Activated T-helper 1 cell treated with anti-CD3 and anti-CD28 coated beads, Interleukin-12 subunit alpha, Interleukin-12 subunit beta, Interleukin-2, Interleukin-4 antibody, amounts not matched to agents 30 ng/mL and 10 ng/mL and 1 ng/mL, durations not matched to agents 14 hours and 24 hours and 36 hours (primary cell): Measurements from ENCODE around the gene KNTC1. TPM values are rescaled to one million over a fixed set of nuclear protein-coding genes. Genes with fewer than 3 reads are reported as not detected.
"Not testable (repeated sequence)": the region's sequence is repeated elsewhere in the genome, so short reads cannot be mapped to it uniquely, and the experiment has no call there.

Source experiments
- DNase-seq: peaks from one replicate; pipeline ENCODE4 v3.0.0; 2021; ENCODE audit warnings: low spot score
- H3K27ac Mint-ChIP-seq: one replicate; pipeline ENCODE4 v1.8.0; 2021; ENCODE audit warnings: mild to moderate bottlenecking, mixed read lengths
- H3K27me3 Mint-ChIP-seq: one replicate; pipeline ENCODE4 v1.8.0; 2022; ENCODE audit warnings: mild to moderate bottlenecking, moderate library complexity, mixed read lengths; ENCODE audit not compliant: insufficient read depth
- H3K36me3 Mint-ChIP-seq: one replicate; pipeline ENCODE4 v1.8.0; 2021; ENCODE audit warnings: low read depth, mixed read lengths
- H3K4me1 Mint-ChIP-seq: one replicate; pipeline ENCODE4 v1.8.0; 2021; ENCODE audit warnings: low read depth, mixed read lengths
- H3K4me3 Mint-ChIP-seq: one replicate; pipeline ENCODE4 v1.8.0; 2021; ENCODE audit warnings: mild to moderate bottlenecking, moderate library complexity, mixed read lengths
- H3K9me3 Mint-ChIP-seq: one replicate; pipeline ENCODE4 v1.8.0; 2021; ENCODE audit warnings: mixed read lengths
- intact Hi-C: fragments of 100-400 bp; cut with micrococcal nuclease; formaldehyde crosslinking; loops from one replicate; pipeline ENCODE4 v1.15.1; 2024
- total RNA-seq: library from RNA; stranded (reverse); gene quantifications from 2 replicates; pipeline ENCODE4 v1.2.3, GENCODE V29; 2022

Gene KNTC1
- total RNA-seq, 1 donor from 2014 or later = 126 TPM

DNA sequence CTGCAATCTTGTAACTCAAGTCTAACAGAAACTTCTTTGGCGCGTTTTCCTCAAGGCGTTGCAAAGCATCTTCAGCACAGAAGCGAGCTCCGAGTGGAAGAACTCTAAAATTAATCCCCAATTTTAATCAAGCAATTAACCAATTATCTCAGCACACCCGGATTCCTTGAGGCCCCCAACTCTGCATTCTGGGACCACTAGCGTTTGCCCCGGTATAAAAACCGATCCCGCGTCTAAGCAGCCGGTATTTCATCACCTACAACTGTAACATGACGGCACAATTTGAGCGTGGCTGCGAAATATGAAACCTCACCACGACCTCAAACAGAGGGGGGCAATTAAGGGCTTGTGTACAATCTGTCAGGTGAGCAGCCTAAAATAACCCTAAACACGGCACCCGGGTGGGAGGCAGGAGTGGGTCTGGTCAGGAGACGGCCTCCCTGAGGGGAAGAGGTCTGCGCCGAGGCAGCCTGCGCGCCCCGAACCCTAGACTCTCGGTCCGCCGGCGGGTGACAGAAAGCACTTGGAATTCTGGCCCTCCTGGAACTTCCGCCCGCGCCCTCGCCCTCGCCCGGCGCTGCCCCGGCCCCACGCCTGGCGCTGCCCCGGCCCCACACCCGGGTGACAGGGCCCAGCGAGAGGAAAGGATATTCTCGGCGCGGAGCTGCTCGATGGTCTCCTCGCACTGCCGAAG, 26.9 kb upstream of the KNTC1 start:
- H3K36me3 Mint-ChIP-seq = peaks cover 38% of the 10 kb centered on the region
- H3K4me3 Mint-ChIP-seq = peak overlapping the region; percentile 92
- H3K27ac Mint-ChIP-seq = peak overlapping the region; percentile 92
- no peaks in the 10 kb centered on the region for H3K9me3 Mint-ChIP-seq
- DNase-seq = peak; percentile 33
- no peaks in the 10 kb centered on the region for H3K27me3 Mint-ChIP-seq
- peaks cover 34% of the 10 kb centered on the region for H3K4me1 Mint-ChIP-seq
- intact Hi-C loops = loop anchor here (1.0 to 2.0 kb wide), 6 partner anchors 15 to 733 kb away; partner anchors contain the start of genes CFAP251, MPHOSPH9, MTRFR and VPS33A

DNA sequence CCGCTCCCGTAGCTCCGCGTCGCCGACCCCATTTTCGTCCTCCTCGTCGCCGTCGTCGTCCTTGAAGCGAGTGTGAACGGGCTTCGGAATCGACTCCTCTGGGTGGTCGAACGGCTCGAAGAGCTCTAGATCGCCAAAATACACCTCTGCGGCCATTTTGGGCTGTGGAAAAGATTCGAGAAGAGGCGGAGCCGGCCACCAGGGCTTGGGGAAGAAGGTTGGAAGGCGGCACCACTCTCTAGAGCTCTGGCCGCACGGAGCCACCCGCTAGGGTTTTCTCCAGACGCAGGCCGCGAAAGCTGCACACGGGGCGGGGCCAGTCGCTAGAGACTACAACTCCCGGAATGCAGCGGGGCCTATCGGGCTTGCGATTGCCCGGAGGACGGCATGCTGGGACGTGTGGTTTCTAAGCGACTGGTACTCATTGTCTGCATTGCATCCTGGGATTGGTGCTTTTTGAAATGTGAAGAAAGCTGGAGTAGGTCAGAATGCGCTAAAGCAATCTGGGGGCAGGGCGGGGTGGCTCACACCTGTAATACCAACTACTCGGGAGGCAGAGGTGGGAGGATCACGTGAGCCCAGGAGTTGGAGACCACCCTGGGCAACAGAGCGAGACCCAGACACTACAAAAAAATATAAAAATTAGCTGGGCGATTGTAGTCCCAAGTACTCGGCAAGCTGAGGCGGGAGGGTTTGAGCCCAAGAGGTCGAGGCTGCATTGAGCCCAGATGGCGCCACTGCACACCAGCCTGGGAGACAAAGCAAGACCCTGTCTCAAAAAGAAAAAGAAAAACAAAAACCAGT, 26.2 kb upstream of the KNTC1 start, which contains the start of gene ZCCHC8:
TSS of gene ZCCHC8 (minus strand) at position 248 of the 804 bp plus-strand sequence. CDS start at position 156, 92 bp downstream.
- H3K27me3 Mint-ChIP-seq = no peaks in the 10 kb centered on the region
- peaks cover 31% of the 10 kb centered on the region for H3K4me1 Mint-ChIP-seq
- intact Hi-C loops = loop anchor here (1.0 to 2.0 kb wide), 10 partner anchors 16 to 732 kb away; partner anchors contain the start of genes CFAP251, DENR, DIABLO and KNTC1
- peak within 1 kb of the TSS; percentile 92 for H3K4me3 Mint-ChIP-seq
- DNase-seq = peak; percentile 96
- H3K9me3 Mint-ChIP-seq = no peaks in the 10 kb centered on the region
- H3K27ac Mint-ChIP-seq = peak within 1 kb of the TSS; percentile 92
- peaks cover 35% of the 10 kb centered on the region for H3K36me3 Mint-ChIP-seq

DNA sequence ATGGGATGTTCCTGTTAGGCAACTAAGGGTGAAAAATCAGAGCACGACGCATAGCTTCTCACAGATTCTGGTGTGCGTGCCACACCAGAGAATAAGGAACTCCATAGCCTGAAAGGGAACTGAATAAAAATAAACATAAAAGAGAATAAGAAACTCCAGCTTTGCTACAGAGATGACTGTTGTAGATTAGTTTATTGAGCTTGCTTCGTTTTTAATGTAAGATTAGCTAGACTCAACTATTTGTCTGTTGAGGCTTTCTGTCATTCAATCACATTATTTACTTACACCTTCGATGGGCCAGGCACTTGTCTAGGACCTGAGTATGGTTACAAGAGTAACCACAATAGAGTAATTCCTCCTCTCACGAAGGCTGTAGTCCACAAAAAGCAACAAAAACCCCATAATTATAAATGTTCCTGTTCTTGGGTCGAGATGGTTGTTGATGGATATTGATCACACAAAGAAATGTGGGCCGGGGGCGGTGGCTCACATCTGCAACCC, 25.5 kb upstream of the KNTC1 start:
- H3K36me3 Mint-ChIP-seq = peaks cover 40% of the 10 kb centered on the region
- no peak for DNase-seq
- H3K27me3 Mint-ChIP-seq = no peaks in the 10 kb centered on the region
- H3K27ac Mint-ChIP-seq = peak overlapping the region; percentile 84
- intact Hi-C loops = loop anchor here (1.0 to 2.0 kb wide), 9 partner anchors 17 to 699 kb away; partner anchors contain the start of genes CFAP251, DENR, DIABLO and KNTC1
- no peaks in the 10 kb centered on the region for H3K9me3 Mint-ChIP-seq
- H3K4me1 Mint-ChIP-seq = peaks cover 34% of the 10 kb centered on the region
- peak overlapping the region; percentile 92 for H3K4me3 Mint-ChIP-seq

DNA sequence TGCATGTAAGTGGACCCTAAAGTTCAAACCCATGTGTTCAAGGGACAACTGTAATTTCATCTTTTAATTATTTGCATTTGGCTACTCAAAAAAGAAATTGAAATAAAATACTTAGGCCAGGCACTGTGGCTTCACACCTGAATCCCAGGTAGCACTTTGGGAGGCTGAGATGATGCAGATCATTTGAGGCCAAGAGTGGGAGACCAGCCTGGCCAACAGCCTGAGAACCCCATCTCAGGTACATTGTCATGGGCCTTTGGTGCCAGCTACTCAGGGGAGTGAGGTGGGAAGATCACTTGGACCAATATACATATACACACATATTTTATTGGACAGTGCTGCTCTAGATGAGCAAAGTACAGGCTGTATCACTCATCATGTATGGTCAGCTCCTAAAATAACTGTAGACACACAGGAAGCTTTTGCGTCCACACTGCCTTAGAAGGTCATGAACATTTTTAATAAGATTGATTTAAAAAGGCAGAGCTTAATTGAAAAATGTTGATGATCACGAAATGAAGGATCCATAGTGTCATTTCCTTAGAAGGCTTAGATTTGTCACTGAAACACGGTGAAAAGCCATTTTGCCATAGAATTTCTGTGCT, 23.8 kb upstream of the KNTC1 start:
- intact Hi-C loops = no loop called here
- Mint-ChIP-seq H3K27me3 (no peaks in the 10 kb centered on the region), H3K36me3 (peaks cover 48% of the 10 kb centered on the region), H3K27ac (peak overlapping the region; percentile 58), H3K4me3 (no peak overlapping the region), H3K4me1 (peaks cover 35% of the 10 kb centered on the region), H3K9me3 (no peaks in the 10 kb centered on the region)
- DNase-seq = no peak

DNA sequence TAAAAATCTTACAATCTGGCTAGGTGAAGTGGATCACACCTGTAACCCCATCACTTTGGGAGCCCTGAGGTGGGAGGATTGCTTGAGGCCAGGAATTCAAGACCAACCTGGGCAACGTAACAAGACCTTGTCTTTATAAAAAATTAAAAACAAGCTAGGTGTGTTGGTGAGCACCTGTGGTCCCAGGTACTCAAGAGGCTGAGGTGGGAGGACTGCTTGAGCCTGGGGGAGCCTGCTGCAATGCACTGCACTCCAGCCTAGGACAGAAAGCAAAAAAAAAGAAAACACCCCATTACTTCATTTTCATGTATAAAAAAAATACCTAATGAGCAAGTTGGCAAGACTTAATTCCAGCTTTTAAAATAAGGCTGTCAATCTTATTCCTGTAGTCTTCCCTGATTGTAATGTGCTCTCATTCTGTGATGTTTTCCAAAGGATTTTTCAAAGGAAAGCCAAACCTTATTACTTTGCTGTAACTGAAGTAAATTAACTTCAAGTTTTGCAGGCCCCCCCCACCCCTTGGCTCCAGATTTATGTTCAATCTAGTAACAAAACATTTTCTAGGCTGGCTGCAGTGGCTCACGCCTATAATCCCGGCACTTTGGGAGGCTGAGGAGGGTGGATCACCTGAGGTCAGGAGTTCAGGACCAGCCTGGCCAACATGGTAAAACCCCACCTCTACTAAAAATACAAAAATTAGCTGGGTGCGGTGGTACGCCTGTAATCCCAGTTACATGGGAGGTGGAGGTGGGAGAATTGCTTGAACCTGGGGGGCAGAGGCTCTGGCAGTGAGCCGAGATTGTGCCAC, 23.1 kb upstream of the KNTC1 start:
- Mint-ChIP-seq H3K4me1 (peaks cover 29% of the 10 kb centered on the region), H3K36me3 (peaks cover 47% of the 10 kb centered on the region), H3K27ac (no peak overlapping the region), H3K4me3 (no peak overlapping the region), H3K27me3 (no peaks in the 10 kb centered on the region), H3K9me3 (no peaks in the 10 kb centered on the region)
- intact Hi-C loops = no loop called here
- DNase-seq = no peak

DNA sequence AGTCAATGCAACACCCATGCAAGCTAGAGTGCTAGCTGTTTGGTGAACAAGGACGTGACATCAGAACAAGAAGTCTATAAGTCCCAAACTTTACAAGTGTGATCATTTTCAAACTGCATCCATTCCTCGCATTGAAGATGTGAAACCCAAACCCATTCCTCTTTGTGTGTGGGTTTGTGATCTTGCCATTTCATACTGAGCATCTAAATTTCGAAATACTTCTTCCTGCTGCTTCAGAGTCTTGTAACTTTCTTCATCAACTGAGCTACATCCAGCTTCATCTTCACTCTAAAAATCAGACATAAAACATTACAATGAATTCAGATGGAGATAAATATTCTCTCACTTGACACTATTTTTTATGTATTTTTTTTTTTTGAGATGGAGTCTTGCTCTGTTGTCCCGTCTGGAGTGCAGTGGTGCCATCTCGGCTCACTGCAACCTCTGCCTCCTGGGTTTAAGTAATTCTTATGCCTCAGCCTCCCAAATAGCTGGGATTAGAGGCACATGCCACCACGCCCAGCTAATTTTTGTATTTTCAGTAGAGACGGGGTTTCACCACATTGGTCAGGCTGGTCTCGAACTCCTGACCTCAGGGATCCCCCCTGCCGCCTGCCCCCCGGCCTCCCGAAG, 21.5 kb upstream of the KNTC1 start:
- no peak for DNase-seq
- H3K9me3 Mint-ChIP-seq = no peaks in the 10 kb centered on the region
- H3K4me3 Mint-ChIP-seq = no peak overlapping the region
- peaks cover 47% of the 10 kb centered on the region for H3K36me3 Mint-ChIP-seq
- peaks cover 21% of the 10 kb centered on the region for H3K4me1 Mint-ChIP-seq
- H3K27me3 Mint-ChIP-seq = no peaks in the 10 kb centered on the region
- no peak overlapping the region for H3K27ac Mint-ChIP-seq
- intact Hi-C loops = no loop called here

DNA sequence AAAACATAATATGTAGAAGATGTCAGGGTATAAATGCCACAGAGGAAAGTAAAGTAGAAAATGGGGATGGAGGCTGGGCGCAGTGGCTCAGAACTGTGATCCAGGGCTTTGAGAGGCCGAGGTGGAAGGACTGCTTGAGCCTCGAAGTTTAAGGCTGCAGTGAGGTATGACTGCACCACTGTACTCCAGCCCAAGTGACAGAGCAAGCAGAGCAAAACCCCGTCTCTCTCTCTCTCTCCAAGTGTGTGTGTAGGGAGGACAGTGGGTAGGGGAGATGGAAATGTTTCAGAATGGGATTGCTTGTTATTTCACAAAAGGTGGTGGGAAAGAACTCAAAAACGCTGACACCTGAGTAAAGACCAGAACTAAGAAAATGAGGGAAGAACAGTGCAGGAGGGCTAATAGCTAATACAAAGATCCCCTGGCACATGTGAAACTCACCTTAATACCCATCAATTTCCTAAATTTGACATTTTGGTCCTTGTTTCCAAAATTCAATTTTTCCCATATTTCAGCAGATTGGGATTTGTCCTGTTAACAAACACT, 20.6 kb upstream of the KNTC1 start:
- Mint-ChIP-seq H3K4me1 (peaks cover 14% of the 10 kb centered on the region), H3K9me3 (no peaks in the 10 kb centered on the region), H3K27ac (peak overlapping the region; percentile 44), H3K36me3 (peaks cover 46% of the 10 kb centered on the region), H3K27me3 (no peaks in the 10 kb centered on the region), H3K4me3 (no peak overlapping the region)
- DNase-seq = no peak
- intact Hi-C loops = no loop called here

DNA sequence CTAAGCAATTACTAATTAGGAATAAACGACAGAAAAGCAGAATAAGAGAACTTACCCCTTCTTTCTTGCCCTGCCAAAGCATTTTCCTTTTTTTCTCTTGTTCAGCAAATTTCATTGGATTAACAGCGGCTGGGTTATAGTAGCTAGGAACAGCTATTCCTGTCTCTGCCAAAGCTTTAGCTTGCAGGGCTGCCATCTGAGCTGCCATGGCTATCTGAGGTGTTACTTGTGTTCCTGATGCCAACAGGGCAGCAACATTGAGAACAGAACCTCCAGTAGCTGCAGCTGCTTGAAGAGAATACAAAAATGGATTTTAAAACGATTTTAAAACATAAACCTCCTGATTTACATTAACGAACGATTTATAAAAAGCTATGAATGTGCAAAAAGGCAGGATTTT, 18.9 kb upstream of the KNTC1 start:
- Mint-ChIP-seq H3K27ac (no peak overlapping the region), H3K4me1 (peaks cover 4% of the 10 kb centered on the region), H3K27me3 (no peaks in the 10 kb centered on the region), H3K9me3 (no peaks in the 10 kb centered on the region), H3K4me3 (no peak overlapping the region), H3K36me3 (peaks cover 41% of the 10 kb centered on the region)
- DNase-seq = no peak
- intact Hi-C loops = no loop called here

DNA sequence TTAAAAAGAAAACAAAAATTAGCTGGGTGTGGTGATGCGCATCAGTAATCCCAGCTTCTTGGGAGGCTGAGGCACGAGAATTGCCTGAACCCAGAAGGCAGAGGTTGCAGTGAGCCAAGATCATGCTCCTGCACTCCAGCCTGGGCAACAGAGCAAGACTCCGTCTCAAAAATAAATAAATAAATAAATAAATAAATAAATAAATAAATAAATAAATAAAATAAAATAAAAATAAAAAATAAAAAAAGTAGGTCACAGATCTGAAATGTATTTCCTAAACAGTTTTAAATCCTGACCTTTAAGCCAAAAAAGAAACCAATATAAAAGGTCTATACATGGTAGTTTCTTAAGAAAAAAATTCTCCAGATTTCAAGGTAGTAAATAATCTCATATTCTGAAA, 14.0 kb upstream of the KNTC1 start:
- DNase-seq, intact Hi-C loops, H3K4me3 Mint-ChIP-seq, H3K9me3 Mint-ChIP-seq, H3K27ac Mint-ChIP-seq, H3K27me3 Mint-ChIP-seq: not testable (repeated sequence)
- Mint-ChIP-seq H3K36me3 (peaks cover 53% of the 10 kb centered on the region), H3K4me1 (peaks cover 22% of the 10 kb centered on the region)

DNA sequence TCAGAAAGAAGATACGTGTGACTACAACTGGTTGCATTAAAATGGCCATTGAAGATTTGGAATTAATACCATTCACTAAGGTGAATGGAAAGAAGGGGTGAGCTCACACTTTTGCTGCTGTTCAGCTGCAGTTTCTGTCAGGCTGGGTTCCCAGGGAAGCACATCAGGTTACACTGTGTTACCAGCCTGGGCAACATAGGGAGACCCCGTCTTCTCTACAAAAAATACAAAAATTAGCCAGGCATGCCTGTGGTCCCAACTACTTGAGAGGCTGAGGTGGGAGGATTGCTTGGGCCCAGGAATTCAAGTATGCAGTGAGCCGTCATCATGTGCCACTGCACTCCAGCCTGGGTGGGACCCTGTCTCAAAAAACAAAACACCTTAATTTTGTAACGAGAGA, 13.4 kb upstream of the KNTC1 start:
- Mint-ChIP-seq H3K36me3 (peaks cover 53% of the 10 kb centered on the region), H3K4me3 (no peak overlapping the region), H3K4me1 (peaks cover 26% of the 10 kb centered on the region), H3K27ac (no peak overlapping the region), H3K9me3 (no peaks in the 10 kb centered on the region), H3K27me3 (no peaks in the 10 kb centered on the region)
- DNase-seq = no peak
- intact Hi-C loops = no loop called here

DNA sequence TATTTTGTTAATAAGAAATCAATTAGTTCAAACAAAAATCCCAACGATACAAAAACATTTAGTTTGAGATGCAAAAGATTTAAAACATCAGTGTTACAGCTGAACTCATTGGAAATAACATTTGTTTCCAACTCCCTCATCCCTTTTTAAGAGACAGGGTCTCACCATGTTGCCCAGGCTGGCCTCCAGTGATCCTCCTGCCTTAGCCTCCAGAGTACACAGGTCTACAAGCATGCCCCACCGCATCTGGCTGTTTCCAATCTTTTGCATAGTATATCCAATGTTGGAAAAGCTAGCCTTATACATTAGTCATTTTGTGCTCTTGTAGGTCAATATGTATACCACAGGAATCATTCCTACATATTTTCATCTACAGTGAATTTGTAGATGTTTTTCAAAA, 11.8 kb upstream of the KNTC1 start:
- Mint-ChIP-seq H3K27me3 (no peaks in the 10 kb centered on the region), H3K9me3 (no peaks in the 10 kb centered on the region), H3K27ac (no peak overlapping the region)

More for the DNA sequence above, 11.8 kb upstream of the KNTC1 start:
- intact Hi-C loops = no loop called here
- peaks cover 62% of the 10 kb centered on the region for H3K36me3 Mint-ChIP-seq
- no peak overlapping the region for H3K4me3 Mint-ChIP-seq
- DNase-seq = no peak
- H3K4me1 Mint-ChIP-seq = peaks cover 41% of the 10 kb centered on the region
